K562 (cell line): ENCODE data around the gene EZH1. TPM values are rescaled to one million over a fixed set of nuclear protein-coding genes. Genes with fewer than 3 reads are reported as not detected.

Source experiments
- ATAC-seq: fragments of 200-7000 bp; cut with Tn5 transposase; 3 replicates; pipeline ENCODE4 v1.9.1; 2020; ENCODE audit warnings: moderate library complexity
- BruUV-seq: library from RNA; stranded (reverse); fragments of 400-500 nt; replicated peaks from 2 replicates; lab custom pipeline; 2021; lab: Mats Ljungman, UMichigan
- CTCF ChIA-PET: fragments of 300-600 bp; formaldehyde crosslinking; extraction: SDS; loops from one replicate; lab custom pipeline; 2021; ENCODE audit warnings: low intra/inter-chr PET ratio; lab: Yijun Ruan, JAX
- POLR2A ChIA-PET: fragments of 300-600, 350-650 bp; sonication (Branson Sonifier 250); formaldehyde crosslinking; extraction: SDS; loops from one replicate; lab custom pipeline; 2021; ENCODE audit warnings: antibody characterized with exemption, inconsistent platforms; lab: Yijun Ruan, JAX
- DNase-seq, 4 experiments: peaks; one replicate each; pipeline versions ENCODE4 v3.0.0 to v3.0.0-alpha.2; 2011 to 2018; ENCODE audit warnings: low spot score in 3 of 4, mixed read lengths in 3 of 4; ENCODE audit errors: extremely low read depth in 1 of 4
- FAIRE-seq: peaks from 2 replicates; lab custom pipeline; 2011; peaks lifted over from hg19 to GRCh38; lab: Jason Lieb, UNC
- H2AFZ ChIP-seq: 2 replicates; pipeline ENCODE4 v1.6.0; 2011; ENCODE audit warnings: low read depth, low read length, control low read depth, inconsistent platforms
- H3K27ac ChIP-seq: fragments of 200-600 bp; 3 replicates; pipeline ENCODE4 v1.8.0; 2011; ENCODE audit warnings: low read depth, mild to moderate bottlenecking, control low read depth, inconsistent platforms, low read length, moderate library complexity, mixed read lengths; ENCODE audit errors: extremely low read depth
- H3K27me3 ChIP-seq, 2 experiments: fragments of 300-600 bp in 1 of 2; 2 replicates in 1 of 2; 3 replicates in 1 of 2; pipeline versions ENCODE4 v1.6.0 to v1.8.0; 2011; ENCODE audit warnings: inconsistent platforms in 2 of 2, low read length in 2 of 2, mild to moderate bottlenecking in 1 of 2, mixed read lengths in 1 of 2, moderate library complexity in 1 of 2; ENCODE audit not compliant: control insufficient read depth in 2 of 2, insufficient read depth in 2 of 2
- H3K36me3 ChIP-seq: fragments of 300-600 bp; 3 replicates; pipeline ENCODE4 v1.8.0; 2011; ENCODE audit warnings: mild to moderate bottlenecking, low read length, inconsistent platforms; ENCODE audit not compliant: control insufficient read depth, insufficient read depth
- H3K4me1 ChIP-seq, 2 experiments: fragments of 200-600 bp in 1 of 2; replicated peaks in 1 of 2; 2 replicates in 1 of 2; 3 replicates in 1 of 2; pipeline versions ENCODE4 v1.5.1 to v1.8.0; 2011; ENCODE audit warnings: inconsistent platforms in 2 of 2, low read length in 2 of 2, mild to moderate bottlenecking in 1 of 2, mixed read lengths in 1 of 2, moderate library complexity in 1 of 2; ENCODE audit not compliant: control insufficient read depth in 2 of 2, insufficient read depth in 2 of 2
- H3K4me2 ChIP-seq: 2 replicates; pipeline ENCODE4 v1.6.1; 2011; ENCODE audit warnings: low read length, control low read depth, inconsistent platforms, mixed read lengths; ENCODE audit not compliant: insufficient read depth
- H3K4me3 ChIP-seq: fragments of 200-600 bp; sonication (generic), shearing (Covaris generic); 2 replicates; pipeline ENCODE4 v1.5.1; 2016; ENCODE audit warnings: control low read depth, inconsistent platforms
- H3K79me2 ChIP-seq: fragments of 200-600 bp; 3 replicates; pipeline ENCODE4 v1.8.0; 2011; ENCODE audit warnings: low read length, inconsistent platforms; ENCODE audit not compliant: control insufficient read depth, insufficient read depth
- H3K9ac ChIP-seq, 2 experiments: 2 replicates each; pipeline versions ENCODE4 v1.6.0 to v1.6.1; 2011; ENCODE audit warnings: low read depth in 2 of 2, low read length in 2 of 2, control low read depth in 1 of 2, inconsistent platforms in 1 of 2, mild to moderate bottlenecking in 1 of 2, mixed read lengths in 1 of 2; ENCODE audit not compliant: insufficient read depth in 1 of 2
- H3K9me1 ChIP-seq: one replicate; pipeline ENCODE4 v1.6.0; 2011; ENCODE audit warnings: inconsistent platforms, mild to moderate bottlenecking, low read length, moderate library complexity; ENCODE audit not compliant: control insufficient read depth, insufficient read depth
- H3K9me3 ChIP-seq: replicated peaks from 2 replicates; pipeline ENCODE4 v1.5.1; 2011; ENCODE audit warnings: low read depth, low read length, inconsistent platforms; ENCODE audit not compliant: control insufficient read depth, insufficient read depth
- H4K20me1 ChIP-seq: replicated peaks from 2 replicates; pipeline ENCODE4 v1.6.1; 2011; ENCODE audit warnings: low read length, inconsistent platforms, mixed read lengths; ENCODE audit not compliant: control insufficient read depth, insufficient read depth
- FUS ChIP-seq: fragments of 200-400 bp; formaldehyde crosslinking; optimal IDR thresholded peaks from 2 replicates; pipeline ENCODE3; 2017; ENCODE audit warnings: low read depth, low read length
- NR0B1 ChIP-seq: fragments of 450-650 bp; IDR thresholded peaks from one replicate; pipeline ENCODE4 v1.6.1; 2018; ENCODE audit warnings: mild to moderate bottlenecking, moderate library complexity; ENCODE audit not compliant: partially characterized antibody
- SIN3B ChIP-seq: fragments of 450-650 bp; IDR thresholded peaks from 2 replicates; pipeline ENCODE4 v1.6.1; 2017; ENCODE audit warnings: low read depth, mild to moderate bottlenecking, moderate library complexity
- WGBS: fragments of 100-300 bp; shearing (Covaris generic); methylation state at CpG from one replicate; pipeline ENCODE4 v1.1.6; 2016; ENCODE audit warnings: low coverage, mixed read lengths; ENCODE audit not compliant: insufficient coverage; ENCODE audit errors: missing lambda C conversion rate; 5-methylcytosine and 5-hydroxymethylcytosine counted together
- in situ Hi-C: fragments of 300-500 bp; cut with MboI; formaldehyde crosslinking; loops from 4 replicates; pipeline ENCODE4 v1.15.0; 2018; ENCODE audit warnings: inconsistent platforms, mixed read lengths
- intact Hi-C: fragments of 100-400 bp; cut with micrococcal nuclease; formaldehyde crosslinking; loops from 2 replicates; pipeline ENCODE4 v1.14.2; 2022
- polyA plus RNA-seq, 8 experiments: library from polyadenylated mRNA; depleted of rRNA in 4 of 8; stranded (reverse) in 5 of 8; unstranded in 3 of 8; fragments of >200 nt; fragmentation: Nextera tagmentation in 2 of 8; fragmentation: Illumina TruSeq in 1 of 8; extraction: Ambion mirVana in 2 of 8; extraction: Trizol in 1 of 8; gene quantifications; 2 replicates each; pipeline versions ENCODE4 v1.2.1 to v1.2.3, GENCODE V29; 2011 to 2014; ENCODE audit warnings: inconsistent platforms in 1 of 8, missing spikeins in 1 of 8
- total RNA-seq, 7 experiments: library from RNA; depleted of rRNA in 6 of 7; stranded (reverse); fragments of >200 nt in 6 of 7; fragmentation: Illumina TruSeq in 2 of 7; extraction: Trizol in 2 of 7; gene quantifications; 2 replicates each; pipeline versions ENCODE4 v1.2.1 to v1.2.3, GENCODE V29; 2011 to 2021; ENCODE audit warnings: low replicate concordance in 1 of 7
- TF ChIP-seq, protein P1 (sequence below): sonication (generic); formaldehyde crosslinking; IDR thresholded peaks from 2 replicates; pipeline ENCODE4 v1.8.1; 2023; ENCODE audit warnings: mild to moderate bottlenecking, missing genetic modification reagents, moderate library complexity
- TF ChIP-seq, protein P2 (sequence below): fragments of 450-650 bp; IDR thresholded peaks from 2 replicates; pipeline ENCODE4 v1.6.1; 2016; ENCODE audit warnings: mild to moderate bottlenecking, moderate library complexity
- TF ChIP-seq, protein P3 (sequence below): fragments of 250-450 bp; sonication (Bioruptor Pico); IDR thresholded peaks from 2 replicates; pipeline ENCODE4 v1.9.0; 2021; ENCODE audit warnings: mild to moderate bottlenecking

EZH1 gene
- total and polyA plus RNA-seq, 9 of the 15 experiments (the other 6 are each of a cell fraction or from before 2014, with no cell fraction given) = 8.6 to 40.8 (median 22.9) TPM

- Histone ChIP-seq H3K36me3 (no peaks in the 10 kb centered on the region), H3K27me3 (no peaks in the 10 kb centered on the region), H3K4me3 (no peak overlapping the region), H3K9me1 (no peaks in the 10 kb centered on the region), H3K4me2 (no peak overlapping the region), H3K9me3 (no peaks in the 10 kb centered on the region), H3K79me2 (no peaks in the 10 kb centered on the region), H2AFZ (no peak overlapping the region), H3K4me1 (peaks cover 0 to 50% of the 10 kb centered on the region in 2 experiments; a peak in 3 of 5 replicates), H3K9ac (peak overlapping the region in 1 of 2 experiments; percentile 12; a peak in 2 of 4 replicates), H4K20me1 (no peaks in the 10 kb centered on the region), H3K27ac (no peak overlapping the region)
- no peak for DNase-seq
- ATAC-seq = no peak
- no peak for FAIRE-seq
- ChIA-PET CTCF (no interaction called here), POLR2A (interaction anchor here (1.0 kb wide), 1 partner anchor 9 kb away, joined by 4 read pairs; no protein-coding TSS in a partner anchor)
- in situ Hi-C loops = no loop called here
- intact Hi-C loops = no loop called here
- 82% methylated on average over 26 of the region's 27 CpGs for WGBS
- no TSS peak for BruUV-seq
- no peak for TF ChIP-seq FUS
- TF ChIP-seq, protein P1, sequence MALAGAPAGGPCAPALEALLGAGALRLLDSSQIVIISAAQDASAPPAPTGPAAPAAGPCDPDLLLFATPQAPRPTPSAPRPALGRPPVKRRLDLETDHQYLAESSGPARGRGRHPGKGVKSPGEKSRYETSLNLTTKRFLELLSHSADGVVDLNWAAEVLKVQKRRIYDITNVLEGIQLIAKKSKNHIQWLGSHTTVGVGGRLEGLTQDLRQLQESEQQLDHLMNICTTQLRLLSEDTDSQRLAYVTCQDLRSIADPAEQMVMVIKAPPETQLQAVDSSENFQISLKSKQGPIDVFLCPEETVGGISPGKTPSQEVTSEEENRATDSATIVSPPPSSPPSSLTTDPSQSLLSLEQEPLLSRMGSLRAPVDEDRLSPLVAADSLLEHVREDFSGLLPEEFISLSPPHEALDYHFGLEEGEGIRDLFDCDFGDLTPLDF (CRISPR knock-in tag) = no peak
- TF ChIP-seq, protein P2, sequence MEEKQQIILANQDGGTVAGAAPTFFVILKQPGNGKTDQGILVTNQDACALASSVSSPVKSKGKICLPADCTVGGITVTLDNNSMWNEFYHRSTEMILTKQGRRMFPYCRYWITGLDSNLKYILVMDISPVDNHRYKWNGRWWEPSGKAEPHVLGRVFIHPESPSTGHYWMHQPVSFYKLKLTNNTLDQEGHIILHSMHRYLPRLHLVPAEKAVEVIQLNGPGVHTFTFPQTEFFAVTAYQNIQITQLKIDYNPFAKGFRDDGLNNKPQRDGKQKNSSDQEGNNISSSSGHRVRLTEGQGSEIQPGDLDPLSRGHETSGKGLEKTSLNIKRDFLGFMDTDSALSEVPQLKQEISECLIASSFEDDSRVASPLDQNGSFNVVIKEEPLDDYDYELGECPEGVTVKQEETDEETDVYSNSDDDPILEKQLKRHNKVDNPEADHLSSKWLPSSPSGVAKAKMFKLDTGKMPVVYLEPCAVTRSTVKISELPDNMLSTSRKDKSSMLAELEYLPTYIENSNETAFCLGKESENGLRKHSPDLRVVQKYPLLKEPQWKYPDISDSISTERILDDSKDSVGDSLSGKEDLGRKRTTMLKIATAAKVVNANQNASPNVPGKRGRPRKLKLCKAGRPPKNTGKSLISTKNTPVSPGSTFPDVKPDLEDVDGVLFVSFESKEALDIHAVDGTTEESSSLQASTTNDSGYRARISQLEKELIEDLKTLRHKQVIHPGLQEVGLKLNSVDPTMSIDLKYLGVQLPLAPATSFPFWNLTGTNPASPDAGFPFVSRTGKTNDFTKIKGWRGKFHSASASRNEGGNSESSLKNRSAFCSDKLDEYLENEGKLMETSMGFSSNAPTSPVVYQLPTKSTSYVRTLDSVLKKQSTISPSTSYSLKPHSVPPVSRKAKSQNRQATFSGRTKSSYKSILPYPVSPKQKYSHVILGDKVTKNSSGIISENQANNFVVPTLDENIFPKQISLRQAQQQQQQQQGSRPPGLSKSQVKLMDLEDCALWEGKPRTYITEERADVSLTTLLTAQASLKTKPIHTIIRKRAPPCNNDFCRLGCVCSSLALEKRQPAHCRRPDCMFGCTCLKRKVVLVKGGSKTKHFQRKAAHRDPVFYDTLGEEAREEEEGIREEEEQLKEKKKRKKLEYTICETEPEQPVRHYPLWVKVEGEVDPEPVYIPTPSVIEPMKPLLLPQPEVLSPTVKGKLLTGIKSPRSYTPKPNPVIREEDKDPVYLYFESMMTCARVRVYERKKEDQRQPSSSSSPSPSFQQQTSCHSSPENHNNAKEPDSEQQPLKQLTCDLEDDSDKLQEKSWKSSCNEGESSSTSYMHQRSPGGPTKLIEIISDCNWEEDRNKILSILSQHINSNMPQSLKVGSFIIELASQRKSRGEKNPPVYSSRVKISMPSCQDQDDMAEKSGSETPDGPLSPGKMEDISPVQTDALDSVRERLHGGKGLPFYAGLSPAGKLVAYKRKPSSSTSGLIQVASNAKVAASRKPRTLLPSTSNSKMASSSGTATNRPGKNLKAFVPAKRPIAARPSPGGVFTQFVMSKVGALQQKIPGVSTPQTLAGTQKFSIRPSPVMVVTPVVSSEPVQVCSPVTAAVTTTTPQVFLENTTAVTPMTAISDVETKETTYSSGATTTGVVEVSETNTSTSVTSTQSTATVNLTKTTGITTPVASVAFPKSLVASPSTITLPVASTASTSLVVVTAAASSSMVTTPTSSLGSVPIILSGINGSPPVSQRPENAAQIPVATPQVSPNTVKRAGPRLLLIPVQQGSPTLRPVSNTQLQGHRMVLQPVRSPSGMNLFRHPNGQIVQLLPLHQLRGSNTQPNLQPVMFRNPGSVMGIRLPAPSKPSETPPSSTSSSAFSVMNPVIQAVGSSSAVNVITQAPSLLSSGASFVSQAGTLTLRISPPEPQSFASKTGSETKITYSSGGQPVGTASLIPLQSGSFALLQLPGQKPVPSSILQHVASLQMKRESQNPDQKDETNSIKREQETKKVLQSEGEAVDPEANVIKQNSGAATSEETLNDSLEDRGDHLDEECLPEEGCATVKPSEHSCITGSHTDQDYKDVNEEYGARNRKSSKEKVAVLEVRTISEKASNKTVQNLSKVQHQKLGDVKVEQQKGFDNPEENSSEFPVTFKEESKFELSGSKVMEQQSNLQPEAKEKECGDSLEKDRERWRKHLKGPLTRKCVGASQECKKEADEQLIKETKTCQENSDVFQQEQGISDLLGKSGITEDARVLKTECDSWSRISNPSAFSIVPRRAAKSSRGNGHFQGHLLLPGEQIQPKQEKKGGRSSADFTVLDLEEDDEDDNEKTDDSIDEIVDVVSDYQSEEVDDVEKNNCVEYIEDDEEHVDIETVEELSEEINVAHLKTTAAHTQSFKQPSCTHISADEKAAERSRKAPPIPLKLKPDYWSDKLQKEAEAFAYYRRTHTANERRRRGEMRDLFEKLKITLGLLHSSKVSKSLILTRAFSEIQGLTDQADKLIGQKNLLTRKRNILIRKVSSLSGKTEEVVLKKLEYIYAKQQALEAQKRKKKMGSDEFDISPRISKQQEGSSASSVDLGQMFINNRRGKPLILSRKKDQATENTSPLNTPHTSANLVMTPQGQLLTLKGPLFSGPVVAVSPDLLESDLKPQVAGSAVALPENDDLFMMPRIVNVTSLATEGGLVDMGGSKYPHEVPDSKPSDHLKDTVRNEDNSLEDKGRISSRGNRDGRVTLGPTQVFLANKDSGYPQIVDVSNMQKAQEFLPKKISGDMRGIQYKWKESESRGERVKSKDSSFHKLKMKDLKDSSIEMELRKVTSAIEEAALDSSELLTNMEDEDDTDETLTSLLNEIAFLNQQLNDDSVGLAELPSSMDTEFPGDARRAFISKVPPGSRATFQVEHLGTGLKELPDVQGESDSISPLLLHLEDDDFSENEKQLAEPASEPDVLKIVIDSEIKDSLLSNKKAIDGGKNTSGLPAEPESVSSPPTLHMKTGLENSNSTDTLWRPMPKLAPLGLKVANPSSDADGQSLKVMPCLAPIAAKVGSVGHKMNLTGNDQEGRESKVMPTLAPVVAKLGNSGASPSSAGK = no peak
- TF ChIP-seq, protein P3, sequence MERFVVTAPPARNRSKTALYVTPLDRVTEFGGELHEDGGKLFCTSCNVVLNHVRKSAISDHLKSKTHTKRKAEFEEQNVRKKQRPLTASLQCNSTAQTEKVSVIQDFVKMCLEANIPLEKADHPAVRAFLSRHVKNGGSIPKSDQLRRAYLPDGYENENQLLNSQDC = no peak
- TF ChIP-seq NR0B1 = no peak
- TF ChIP-seq SIN3B = no peak
Observed at GRCh38 chr17:42687707-42688320, 57.0 kb downstream of the EZH1 start.
